Central memory CD8-positive, alpha-beta T cell (primary cell): ENCODE measurements around the gene SGK1.

ENCODE experiments used
- ATAC-seq: fragments of 150-1000 bp; cut with Tn5 transposase; replicated peaks from 2 replicates; pipeline ENCODE4 v1.10.0; 2022; ENCODE audit warnings: mild to moderate bottlenecking, moderate FRiP score, moderate number of reproducible peaks; ENCODE audit not compliant: poor library complexity, severe bottlenecking; ENCODE audit errors: extremely low read depth
- DNase-seq, 2 donors: peaks; one replicate each; pipeline ENCODE4 v3.0.0; 2021; ENCODE audit warnings: low spot score in 2 of 2
- H3K27ac Mint-ChIP-seq: one replicate; pipeline ENCODE4 v1.8.0; 2022; ENCODE audit warnings: low read depth, mild to moderate bottlenecking, moderate library complexity, mixed read lengths
- H3K27me3 Mint-ChIP-seq: one replicate; pipeline ENCODE4 v1.8.0; 2022; ENCODE audit warnings: mixed read lengths
- H3K36me3 Mint-ChIP-seq: one replicate; pipeline ENCODE4 v1.8.0; 2022; ENCODE audit warnings: mild to moderate bottlenecking, moderate library complexity, mixed read lengths; ENCODE audit not compliant: insufficient read depth
- H3K4me1 Mint-ChIP-seq: one replicate; pipeline ENCODE4 v1.8.0; 2022; ENCODE audit warnings: mixed read lengths
- H3K4me3 Mint-ChIP-seq: one replicate; pipeline ENCODE4 v1.8.0; 2022; ENCODE audit warnings: mild to moderate bottlenecking, moderate library complexity, mixed read lengths
- H3K9me3 Mint-ChIP-seq: one replicate; pipeline ENCODE4 v1.8.0; 2022; ENCODE audit warnings: mixed read lengths

SGK1 gene

DNA sequence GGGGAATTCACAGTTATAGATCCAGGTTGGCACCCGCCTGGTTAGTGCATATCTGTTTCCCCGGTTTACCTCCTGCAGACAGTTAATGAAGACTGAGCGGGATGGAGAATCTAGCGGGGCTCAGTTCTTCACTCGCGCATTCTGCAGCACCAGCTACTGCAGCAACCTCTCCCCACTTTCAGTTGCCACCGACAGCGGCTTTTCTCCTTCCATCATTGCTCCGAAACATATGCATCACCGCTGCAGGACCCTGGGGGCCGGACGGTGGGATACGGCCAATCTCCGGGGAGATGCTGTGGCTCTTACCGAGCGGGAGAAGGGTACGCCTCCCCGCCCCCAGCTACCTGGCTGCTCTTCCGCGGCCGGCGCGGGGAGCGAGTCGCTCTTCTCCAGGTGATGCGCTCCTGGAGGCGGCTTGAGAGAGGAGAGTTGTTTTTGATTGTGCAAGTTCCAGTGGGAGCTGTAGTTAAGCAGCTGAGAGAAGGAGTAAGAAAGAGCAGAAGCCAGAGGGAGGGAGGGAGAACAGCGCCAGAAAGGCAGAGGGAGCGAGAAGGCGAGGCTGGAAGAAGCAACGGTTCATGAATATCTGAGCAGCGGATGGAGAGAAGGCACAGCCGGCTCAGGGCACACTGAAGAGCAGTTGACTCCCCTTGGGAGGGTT is at the start of gene SGK1:
SGK1 (minus strand) TSS at position 642 of the 661 bp plus-strand sequence. CDS start 652 bp downstream, outside the sequence.
- peak within 1 kb of the TSS; percentile 72 for H3K4me3 Mint-ChIP-seq
- DNase-seq = no peak
- peaks cover 47% of the 10 kb centered on the region for H3K27me3 Mint-ChIP-seq
- ATAC-seq = peak; percentile 52
- peaks cover 12% of the 10 kb centered on the region for H3K4me1 Mint-ChIP-seq
- H3K36me3 Mint-ChIP-seq = no peaks in the 10 kb centered on the region
- no peaks in the 10 kb centered on the region for H3K9me3 Mint-ChIP-seq
- H3K27ac Mint-ChIP-seq = no peak within 1 kb of the TSS

DNA sequence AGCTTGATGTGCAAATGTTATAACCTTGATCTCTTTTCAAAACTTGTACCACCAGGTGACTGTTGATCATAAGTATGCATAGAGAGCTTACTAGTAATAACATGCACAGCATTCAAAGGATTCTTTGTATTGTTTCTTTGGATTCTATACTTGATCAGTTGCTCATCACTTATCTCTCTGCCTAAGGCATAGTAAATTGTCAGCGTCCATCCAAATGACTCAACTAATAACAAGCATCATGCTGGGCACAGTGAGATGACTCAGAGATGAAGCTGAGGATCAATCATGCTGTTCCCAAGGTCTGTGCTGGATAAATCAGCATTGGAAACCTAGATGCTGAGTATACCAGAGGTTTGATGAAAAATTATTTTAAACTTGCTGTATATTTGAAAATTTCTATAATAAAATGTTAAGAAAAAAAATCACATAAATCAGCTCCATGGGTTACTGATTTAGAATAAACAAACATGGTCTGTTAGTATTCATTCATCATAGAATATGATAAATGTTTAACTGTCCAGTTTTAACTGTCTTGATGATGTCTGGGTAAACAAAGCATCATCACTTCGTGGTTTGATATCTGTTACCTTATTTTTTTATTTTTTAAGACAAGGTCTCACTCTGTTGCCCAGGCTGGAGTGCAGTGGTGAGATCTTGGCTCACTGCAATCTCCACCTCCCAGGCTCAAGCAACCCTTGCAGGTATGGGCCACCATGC is 45.6 kb upstream of the SGK1 start:
- H3K36me3 Mint-ChIP-seq = no peaks in the 10 kb centered on the region
- no peaks in the 10 kb centered on the region for H3K27me3 Mint-ChIP-seq
- ATAC-seq = no peak
- no peak overlapping the region for H3K4me3 Mint-ChIP-seq
- no peaks in the 10 kb centered on the region for H3K9me3 Mint-ChIP-seq
- H3K4me1 Mint-ChIP-seq = no peaks in the 10 kb centered on the region
- H3K27ac Mint-ChIP-seq = no peak overlapping the region
- no peak for DNase-seq

DNA sequence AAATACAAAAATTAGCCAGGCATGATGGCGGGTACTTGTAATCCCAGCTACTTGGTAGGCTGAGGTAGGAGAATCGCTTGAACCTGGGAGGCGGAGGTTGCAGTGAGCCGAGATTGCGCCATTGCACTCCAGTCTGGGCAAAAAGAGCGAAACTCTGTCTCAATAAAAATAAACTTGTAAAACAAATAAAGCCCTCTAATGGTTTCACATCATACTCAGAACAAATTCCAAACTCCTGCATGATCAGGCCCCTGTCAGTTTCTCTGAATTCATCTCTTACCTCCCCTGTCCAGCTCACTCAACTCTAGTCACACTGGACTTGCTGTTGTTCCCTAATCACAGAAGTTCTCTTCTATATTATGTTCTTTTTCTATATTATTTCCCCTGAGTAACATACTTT is 43.1 kb upstream of the SGK1 start:
- no peak overlapping the region for H3K27ac Mint-ChIP-seq
- no peaks in the 10 kb centered on the region for H3K27me3 Mint-ChIP-seq
- H3K9me3 Mint-ChIP-seq = no peaks in the 10 kb centered on the region
- DNase-seq (no peak), ATAC-seq (no peak)
- no peaks in the 10 kb centered on the region for H3K36me3 Mint-ChIP-seq
- no peak overlapping the region for H3K4me3 Mint-ChIP-seq
- H3K4me1 Mint-ChIP-seq = no peaks in the 10 kb centered on the region

DNA sequence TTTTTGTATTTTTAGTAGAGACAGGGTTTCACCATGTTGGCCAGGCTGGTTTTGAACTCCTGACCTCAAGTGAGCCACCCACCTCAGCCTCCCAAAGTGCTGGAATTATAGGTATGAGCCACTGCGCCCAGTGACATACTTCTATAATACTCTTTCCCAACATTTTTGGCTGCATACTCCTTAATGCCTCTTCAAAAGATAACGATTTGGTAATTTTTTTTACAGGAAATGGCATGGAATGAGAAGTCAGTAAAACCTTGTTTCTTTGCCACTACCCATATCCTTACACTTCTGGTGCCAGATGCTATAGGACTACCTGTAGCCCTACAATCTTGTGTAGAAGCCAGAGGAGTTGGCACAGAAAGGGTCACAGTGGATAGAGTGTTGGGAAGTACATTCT is 41.4 kb upstream of the SGK1 start:
- Mint-ChIP-seq H3K4me3 (no peak overlapping the region), H3K36me3 (no peaks in the 10 kb centered on the region), H3K9me3 (no peaks in the 10 kb centered on the region), H3K27ac (no peak overlapping the region), H3K27me3 (no peaks in the 10 kb centered on the region), H3K4me1 (no peaks in the 10 kb centered on the region)
- DNase-seq (no peak), ATAC-seq (no peak)

DNA sequence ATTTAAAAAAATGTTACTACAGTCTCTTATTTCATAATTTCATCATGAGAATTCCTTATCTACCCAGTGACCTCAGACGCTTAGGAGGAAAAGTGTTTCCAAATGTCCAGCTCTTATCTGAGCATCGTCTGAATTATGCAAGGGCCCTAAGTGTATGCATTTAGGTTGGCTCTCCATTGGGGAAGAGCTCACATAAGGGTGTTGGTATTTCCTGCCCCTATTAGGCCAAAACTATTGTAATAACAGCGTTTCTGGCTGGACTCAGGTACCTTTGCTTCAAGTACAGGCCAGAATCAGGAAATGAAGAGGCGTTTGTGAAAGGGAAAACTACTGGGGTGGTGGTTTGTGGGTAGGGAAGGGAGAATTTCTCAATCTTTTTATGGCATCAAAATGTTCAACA is 40.4 kb upstream of the SGK1 start:
- Mint-ChIP-seq H3K9me3 (no peaks in the 10 kb centered on the region), H3K4me1 (no peaks in the 10 kb centered on the region), H3K4me3 (no peak overlapping the region)

DNA sequence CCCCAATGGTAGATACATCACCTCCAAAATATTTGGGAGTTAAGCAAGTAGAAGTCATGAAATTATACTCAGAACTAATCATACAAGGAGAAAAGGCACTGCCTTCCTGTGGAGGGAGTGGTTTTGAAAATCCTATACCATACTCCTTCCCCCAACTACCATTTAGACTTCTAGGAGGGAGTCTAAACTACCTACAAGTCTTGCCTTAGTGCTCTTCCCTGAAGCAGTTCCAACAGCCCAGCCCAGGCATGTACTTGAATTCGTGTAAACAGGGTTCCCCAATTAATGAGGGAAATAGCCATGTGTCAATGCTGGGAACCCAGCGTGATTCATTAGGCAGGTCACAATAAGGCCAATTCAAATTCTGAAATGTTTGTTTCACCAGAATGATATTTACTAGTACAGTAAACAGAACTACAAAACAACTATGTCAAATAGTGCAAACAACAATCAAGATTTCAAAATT is 39.1 kb upstream of the SGK1 start:
- peaks cover 6% of the 10 kb centered on the region for H3K4me1 Mint-ChIP-seq
- H3K9me3 Mint-ChIP-seq = no peaks in the 10 kb centered on the region
- no peaks in the 10 kb centered on the region for H3K36me3 Mint-ChIP-seq
- H3K27ac Mint-ChIP-seq = no peak overlapping the region
- no peak for ATAC-seq
- no peaks in the 10 kb centered on the region for H3K27me3 Mint-ChIP-seq
- no peak overlapping the region for H3K4me3 Mint-ChIP-seq
- DNase-seq = no peak

More for the DNA sequence above, 40.4 kb upstream of the SGK1 start:
- no peak for DNase-seq
- ATAC-seq = no peak
- no peaks in the 10 kb centered on the region for H3K27me3 Mint-ChIP-seq
- H3K27ac Mint-ChIP-seq = no peak overlapping the region
- no peaks in the 10 kb centered on the region for H3K36me3 Mint-ChIP-seq

DNA sequence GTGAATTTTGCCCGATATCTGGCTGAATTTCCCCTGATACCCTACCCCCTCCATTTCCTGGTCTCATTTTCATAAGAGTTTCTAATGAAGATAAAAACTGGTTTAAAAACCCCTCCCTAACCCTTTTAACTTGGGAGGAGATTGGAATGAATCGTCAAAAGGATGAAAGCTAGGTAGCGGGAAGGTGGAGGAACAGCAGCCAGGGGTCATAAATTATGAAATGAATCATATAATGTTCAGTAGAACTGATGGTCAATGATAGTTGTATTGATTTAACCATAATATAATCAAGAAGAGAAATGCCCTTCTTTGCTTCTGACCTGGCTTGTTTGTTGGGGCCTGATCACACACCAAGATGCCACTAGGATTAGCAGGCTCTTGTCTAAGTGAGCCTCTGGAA is 38.5 kb upstream of the SGK1 start:
- Mint-ChIP-seq H3K9me3 (no peaks in the 10 kb centered on the region), H3K27ac (no peak overlapping the region), H3K4me3 (no peak overlapping the region), H3K36me3 (no peaks in the 10 kb centered on the region), H3K27me3 (no peaks in the 10 kb centered on the region), H3K4me1 (peaks cover 12% of the 10 kb centered on the region)
- DNase-seq = no peak
- no peak for ATAC-seq

DNA sequence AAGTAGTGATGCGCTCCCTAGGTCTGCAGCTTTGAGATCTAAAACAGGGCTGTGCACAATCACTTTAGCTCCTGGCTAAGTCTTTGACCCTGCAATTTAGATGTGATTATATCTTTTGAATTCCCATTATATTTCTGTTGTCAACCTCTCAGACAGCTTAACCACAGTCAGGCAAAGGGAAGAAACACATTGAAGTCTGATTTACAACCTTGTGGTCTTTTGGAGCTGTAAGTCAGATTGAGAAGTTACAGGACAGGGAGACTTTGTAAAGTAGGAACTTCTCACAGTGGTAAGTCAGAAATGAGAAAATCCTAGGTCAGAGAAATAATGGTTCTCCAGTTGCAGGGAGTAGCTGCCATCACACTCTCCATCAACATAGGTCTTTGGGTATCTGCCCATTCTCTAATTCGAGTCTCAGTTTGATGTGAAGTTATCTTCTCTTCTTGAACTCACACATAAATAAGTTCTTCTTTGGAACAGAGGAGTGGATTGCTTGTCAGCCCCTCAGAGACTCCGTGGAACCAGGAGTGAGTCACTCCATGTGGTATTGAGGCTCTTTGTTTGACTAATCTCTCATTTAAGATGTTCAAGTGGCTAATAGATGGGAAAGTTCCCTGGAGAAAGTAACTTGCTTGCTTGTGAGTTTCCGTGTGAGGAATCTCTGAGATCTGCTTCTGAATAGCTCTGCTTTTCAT is 35.0 kb upstream of the SGK1 start:
- DNase-seq (no peak), ATAC-seq (no peak)
- Mint-ChIP-seq H3K27me3 (no peaks in the 10 kb centered on the region), H3K4me1 (peaks cover 13% of the 10 kb centered on the region), H3K27ac (peak overlapping the region; percentile 75), H3K36me3 (no peaks in the 10 kb centered on the region), H3K4me3 (peak overlapping the region; percentile 39), H3K9me3 (no peaks in the 10 kb centered on the region)

DNA sequence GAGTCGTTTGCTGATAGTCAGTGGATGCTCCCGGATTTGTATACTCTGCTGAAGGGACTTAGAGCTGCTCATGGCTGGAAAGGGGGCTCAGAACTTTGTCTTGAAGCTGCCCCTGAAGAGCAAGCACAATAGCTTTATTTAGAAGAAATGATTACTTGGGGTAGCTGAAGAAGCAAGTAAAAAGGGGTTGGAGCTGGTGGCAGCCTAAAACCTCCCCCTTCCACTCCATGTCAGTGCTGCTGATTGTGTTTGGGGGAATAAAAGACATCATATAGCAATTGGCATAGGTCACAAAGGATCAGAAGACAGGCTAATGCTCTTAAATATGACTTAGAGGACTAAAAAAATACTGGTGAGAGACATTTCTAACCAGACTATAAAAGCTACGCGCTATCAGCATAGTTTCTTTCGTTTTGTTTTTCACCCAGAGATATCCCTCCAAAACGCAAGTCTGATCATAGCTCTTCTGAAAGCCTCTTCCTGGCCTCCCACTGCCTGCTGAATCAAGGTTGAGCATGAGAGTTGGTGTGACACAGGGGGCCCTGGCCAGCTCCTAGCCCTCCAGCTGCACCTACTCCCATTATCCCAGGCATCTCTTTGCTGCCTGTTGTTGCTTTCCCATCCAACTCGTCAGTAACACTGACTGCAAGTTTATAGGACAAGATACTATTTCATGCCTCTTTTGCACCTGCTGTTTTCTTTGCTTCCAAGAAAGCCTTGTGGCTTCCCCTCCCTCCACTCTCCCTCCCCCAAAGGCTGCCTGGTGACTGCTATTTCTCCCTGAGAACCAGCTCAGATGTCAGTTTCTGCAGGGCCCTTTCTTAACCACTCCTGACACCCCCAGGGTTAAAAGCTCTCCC is 33.9 kb upstream of the SGK1 start:
- H3K4me3 Mint-ChIP-seq = peak overlapping the region; percentile 39
- peak; percentile 36 for ATAC-seq
- H3K4me1 Mint-ChIP-seq = peaks cover 13% of the 10 kb centered on the region
- no peak for DNase-seq
- H3K9me3 Mint-ChIP-seq = no peaks in the 10 kb centered on the region
- H3K27ac Mint-ChIP-seq = peak overlapping the region; percentile 75
- H3K27me3 Mint-ChIP-seq = no peaks in the 10 kb centered on the region
- no peaks in the 10 kb centered on the region for H3K36me3 Mint-ChIP-seq

DNA sequence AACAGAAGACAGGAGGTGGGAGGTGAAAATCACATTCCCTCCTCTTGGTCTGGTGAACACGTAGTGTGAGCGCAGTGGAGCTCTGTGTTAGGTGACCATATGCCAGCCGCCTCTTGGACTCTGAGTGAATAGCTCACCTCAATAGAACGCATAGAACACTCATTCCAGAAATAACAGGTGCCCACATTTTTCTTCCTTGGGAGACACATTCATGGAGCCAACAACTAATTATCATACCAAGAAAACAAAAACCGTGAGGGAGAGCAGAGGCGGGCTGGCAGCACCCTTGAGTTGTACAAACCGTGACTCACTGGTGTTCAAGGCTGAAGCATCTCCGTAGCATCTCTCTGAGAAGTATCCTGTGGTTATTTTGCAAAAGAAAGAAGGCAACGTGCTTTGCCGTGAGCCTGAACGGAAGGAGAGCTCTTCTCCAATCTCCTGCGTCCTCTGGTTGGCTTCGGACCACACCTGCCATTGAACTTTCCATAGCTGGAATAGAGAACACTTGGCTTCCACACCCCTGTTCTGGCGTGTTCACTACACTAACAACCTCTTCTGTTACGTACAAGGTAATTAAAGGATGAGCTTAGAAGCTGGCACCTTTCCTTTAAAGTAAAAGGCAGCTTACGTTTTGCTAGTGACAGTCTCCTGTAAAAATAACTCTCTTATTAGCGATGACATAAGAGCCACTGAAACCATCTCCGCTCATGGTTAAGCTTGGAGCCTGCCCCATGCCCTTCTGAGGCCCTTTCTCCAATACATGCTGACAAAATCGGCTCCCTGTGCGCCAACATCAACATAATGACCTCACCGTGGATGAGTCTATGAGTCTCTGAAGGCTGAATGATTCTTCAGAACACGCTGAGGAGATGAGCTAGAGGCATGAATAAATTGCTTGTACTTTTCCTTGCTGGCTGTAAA is 30.2 kb upstream of the SGK1 start:
- ATAC-seq (no peak), DNase-seq (no peak)

DNA sequence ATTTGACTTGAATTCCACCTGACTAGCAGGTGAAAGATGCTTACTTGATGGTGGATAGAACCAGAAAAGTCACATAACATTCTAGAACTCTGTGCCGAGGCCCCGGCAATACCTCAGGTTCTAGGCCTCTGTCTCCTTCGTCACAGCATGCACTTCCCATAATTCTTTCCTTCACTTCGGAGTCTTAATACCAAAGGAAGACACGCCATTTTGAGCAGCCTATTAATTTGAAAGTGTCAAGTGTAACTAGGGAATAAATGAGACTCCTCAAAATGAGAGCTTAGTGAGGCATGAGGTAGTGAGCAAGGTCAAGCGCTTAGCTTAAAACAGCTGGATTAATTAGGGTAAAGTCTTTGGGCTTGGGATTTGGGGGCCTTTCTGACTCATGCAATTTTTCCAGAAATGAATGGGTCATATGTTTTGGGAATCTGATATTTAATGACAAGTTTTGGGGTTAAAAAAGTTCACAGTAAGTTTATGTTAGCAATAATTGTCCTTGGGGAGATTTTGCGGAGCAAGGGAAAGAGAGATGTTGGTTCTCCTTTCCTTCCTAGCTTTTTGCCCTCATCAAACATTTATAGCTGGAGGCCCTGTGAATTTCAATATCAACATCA is 29.1 kb upstream of the SGK1 start:
- no peak overlapping the region for H3K27ac Mint-ChIP-seq
- ATAC-seq = no peak
- no peak for DNase-seq
- H3K9me3 Mint-ChIP-seq = no peaks in the 10 kb centered on the region
- no peaks in the 10 kb centered on the region for H3K27me3 Mint-ChIP-seq
- no peak overlapping the region for H3K4me3 Mint-ChIP-seq
- peaks cover 7% of the 10 kb centered on the region for H3K4me1 Mint-ChIP-seq
- H3K36me3 Mint-ChIP-seq = no peaks in the 10 kb centered on the region

More for the DNA sequence above, 30.2 kb upstream of the SGK1 start:
- Mint-ChIP-seq H3K9me3 (no peaks in the 10 kb centered on the region), H3K36me3 (no peaks in the 10 kb centered on the region), H3K27me3 (no peaks in the 10 kb centered on the region), H3K4me3 (no peak overlapping the region), H3K4me1 (peaks cover 13% of the 10 kb centered on the region), H3K27ac (no peak overlapping the region)
